Endothelial cell (in vitro differentiated cells): ENCODE results near the gene SMIM14. TPM values are rescaled to one million over a fixed set of nuclear protein-coding genes. Genes with fewer than 3 reads are reported as not detected.

Experiments
- DNase-seq: peaks from one replicate; pipeline ENCODE4 v3.0.0; 2021; ENCODE audit warnings: low spot score
- H3K27ac Mint-ChIP-seq: one replicate; pipeline ENCODE4 v1.8.0; 2021; ENCODE audit warnings: mixed read lengths, inconsistent platforms; ENCODE audit not compliant: unreplicated experiment
- H3K27me3 Mint-ChIP-seq: one replicate; pipeline ENCODE4 v1.8.0; 2021; ENCODE audit warnings: mild to moderate bottlenecking, moderate library complexity, mixed read lengths, inconsistent platforms; ENCODE audit not compliant: unreplicated experiment
- H3K36me3 Mint-ChIP-seq: one replicate; pipeline ENCODE4 v1.8.0; 2021; ENCODE audit warnings: mild to moderate bottlenecking, low read depth, mixed read lengths, inconsistent platforms; ENCODE audit not compliant: unreplicated experiment
- H3K4me1 Mint-ChIP-seq: one replicate; pipeline ENCODE4 v1.8.0; 2021; ENCODE audit warnings: mild to moderate bottlenecking, mixed read lengths, inconsistent platforms; ENCODE audit not compliant: unreplicated experiment
- H3K4me3 Mint-ChIP-seq: one replicate; pipeline ENCODE4 v1.8.0; 2021; ENCODE audit warnings: mild to moderate bottlenecking, mixed read lengths, inconsistent platforms; ENCODE audit not compliant: unreplicated experiment
- H3K9me3 Mint-ChIP-seq: one replicate; pipeline ENCODE4 v1.8.0; 2021; ENCODE audit warnings: mixed read lengths, inconsistent platforms; ENCODE audit not compliant: unreplicated experiment
- total RNA-seq: library from RNA; stranded (reverse); fragmentation: NEBNext Ultra II Directional; extraction: Animal tissue kit (Norgen Biotek cat#: 25700); gene quantifications from one replicate; pipeline ENCODE4 v1.2.1, GENCODE V29; 2021; ENCODE audit not compliant: unreplicated experiment
- TF ChIP-seq, protein P1 (sequence below): fragments of 200-600 bp; sonication (generic); IDR thresholded peaks from one replicate; pipeline ENCODE4 v1.5.0; 2021; ENCODE audit warnings: antibody characterized with exemption; ENCODE audit not compliant: unreplicated experiment

Gene SMIM14
- total RNA-seq, 1 donor from 2014 or later, result 19.4 TPM

DNA sequence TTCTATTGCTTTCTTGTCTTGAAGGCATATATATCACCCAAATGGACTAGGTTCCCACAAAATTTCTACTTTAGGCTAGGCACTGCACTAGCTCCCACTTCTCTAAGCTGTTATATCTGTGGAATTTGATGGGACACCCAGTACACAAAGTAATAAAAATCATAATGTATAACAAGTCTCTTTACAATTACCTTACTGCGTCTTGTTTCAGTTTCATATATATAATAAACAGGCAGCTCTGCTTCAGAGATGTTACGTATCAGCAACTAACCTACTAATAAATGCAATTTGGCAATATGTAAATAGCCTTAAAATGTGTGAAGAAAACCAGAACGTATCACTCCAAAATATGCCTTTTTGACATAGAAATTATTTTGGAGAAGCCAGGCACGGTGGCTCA is 69.5 kb downstream of the SMIM14 start:
- Mint-ChIP-seq H3K4me3 (no peak overlapping the region), H3K27me3 (no peaks in the 10 kb centered on the region), H3K36me3 (peaks cover 16% of the 10 kb centered on the region), H3K27ac (no peak overlapping the region), H3K4me1 (peaks cover 4% of the 10 kb centered on the region), H3K9me3 (no peaks in the 10 kb centered on the region)
- no peak for DNase-seq
- TF ChIP-seq, protein P1, sequence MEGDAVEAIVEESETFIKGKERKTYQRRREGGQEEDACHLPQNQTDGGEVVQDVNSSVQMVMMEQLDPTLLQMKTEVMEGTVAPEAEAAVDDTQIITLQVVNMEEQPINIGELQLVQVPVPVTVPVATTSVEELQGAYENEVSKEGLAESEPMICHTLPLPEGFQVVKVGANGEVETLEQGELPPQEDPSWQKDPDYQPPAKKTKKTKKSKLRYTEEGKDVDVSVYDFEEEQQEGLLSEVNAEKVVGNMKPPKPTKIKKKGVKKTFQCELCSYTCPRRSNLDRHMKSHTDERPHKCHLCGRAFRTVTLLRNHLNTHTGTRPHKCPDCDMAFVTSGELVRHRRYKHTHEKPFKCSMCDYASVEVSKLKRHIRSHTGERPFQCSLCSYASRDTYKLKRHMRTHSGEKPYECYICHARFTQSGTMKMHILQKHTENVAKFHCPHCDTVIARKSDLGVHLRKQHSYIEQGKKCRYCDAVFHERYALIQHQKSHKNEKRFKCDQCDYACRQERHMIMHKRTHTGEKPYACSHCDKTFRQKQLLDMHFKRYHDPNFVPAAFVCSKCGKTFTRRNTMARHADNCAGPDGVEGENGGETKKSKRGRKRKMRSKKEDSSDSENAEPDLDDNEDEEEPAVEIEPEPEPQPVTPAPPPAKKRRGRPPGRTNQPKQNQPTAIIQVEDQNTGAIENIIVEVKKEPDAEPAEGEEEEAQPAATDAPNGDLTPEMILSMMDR, result no peak

DNA sequence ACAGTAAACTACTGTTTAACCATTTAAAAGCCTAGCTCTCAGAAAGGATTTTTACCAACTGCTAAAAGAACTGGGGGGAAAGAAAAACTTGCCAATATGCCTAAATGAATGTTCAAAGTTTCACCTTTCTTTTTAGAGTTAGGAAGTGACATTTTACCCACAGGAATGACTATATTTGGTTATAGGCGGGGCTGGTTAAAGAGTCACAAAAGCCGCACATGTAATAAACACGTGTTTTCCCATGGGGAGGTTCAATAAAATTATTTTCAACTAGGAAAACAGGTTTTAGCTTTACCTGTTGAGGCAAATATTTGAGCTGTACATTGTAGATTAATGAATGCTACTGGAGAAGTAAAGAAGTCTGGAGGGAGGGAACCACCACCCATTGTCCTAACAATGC is 69.9 kb downstream of the SMIM14 start:
- H3K9me3 Mint-ChIP-seq, result no peaks in the 10 kb centered on the region
- H3K4me1 Mint-ChIP-seq, result peaks cover 4% of the 10 kb centered on the region
- H3K4me3 Mint-ChIP-seq, result no peak overlapping the region
- no peaks in the 10 kb centered on the region for H3K27me3 Mint-ChIP-seq
- DNase-seq, result no peak
- TF ChIP-seq, protein P1, result no peak
- no peak overlapping the region for H3K27ac Mint-ChIP-seq
- H3K36me3 Mint-ChIP-seq, result peaks cover 16% of the 10 kb centered on the region

DNA sequence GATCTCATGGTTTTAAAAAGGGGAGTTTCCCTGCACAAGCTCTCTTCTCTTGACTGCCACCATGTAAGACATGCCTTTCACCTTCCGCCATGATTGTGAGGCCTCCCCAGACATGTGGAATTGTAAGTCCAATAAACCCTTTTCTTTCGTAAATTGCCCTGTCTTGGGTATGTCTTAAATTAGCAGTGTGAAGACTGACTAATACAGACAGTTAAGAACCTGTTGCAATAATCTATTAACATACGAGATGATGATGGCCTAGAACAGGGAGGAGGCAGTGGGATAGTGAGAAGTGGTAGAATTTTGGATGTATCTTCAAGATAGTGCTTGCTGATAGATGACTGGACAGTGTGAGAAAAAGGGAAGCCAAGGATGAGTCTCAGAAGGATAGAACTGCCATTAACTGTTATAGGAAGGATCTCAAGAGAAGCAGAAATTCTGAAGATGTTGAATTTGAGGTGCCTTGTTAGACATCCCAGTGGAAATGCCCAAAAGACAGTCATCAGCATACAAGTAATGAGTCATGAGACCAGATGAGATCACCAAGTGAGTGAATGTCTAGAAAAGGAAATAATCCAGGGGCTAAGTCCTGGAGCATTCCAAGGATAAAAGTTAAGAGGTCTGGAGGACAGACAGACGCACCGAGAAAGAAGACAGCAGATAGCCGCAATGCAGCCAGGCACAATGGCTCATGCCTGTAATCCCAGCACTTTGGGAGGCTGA is 72.6 kb downstream of the SMIM14 start:
- no peak overlapping the region for H3K27ac Mint-ChIP-seq
- TF ChIP-seq, protein P1, result no peak
- no peak for DNase-seq
- H3K4me1 Mint-ChIP-seq, result peaks cover 4% of the 10 kb centered on the region
- H3K4me3 Mint-ChIP-seq, result no peak overlapping the region
- H3K27me3 Mint-ChIP-seq, result no peaks in the 10 kb centered on the region
- peaks cover 22% of the 10 kb centered on the region for H3K36me3 Mint-ChIP-seq
- no peaks in the 10 kb centered on the region for H3K9me3 Mint-ChIP-seq

DNA sequence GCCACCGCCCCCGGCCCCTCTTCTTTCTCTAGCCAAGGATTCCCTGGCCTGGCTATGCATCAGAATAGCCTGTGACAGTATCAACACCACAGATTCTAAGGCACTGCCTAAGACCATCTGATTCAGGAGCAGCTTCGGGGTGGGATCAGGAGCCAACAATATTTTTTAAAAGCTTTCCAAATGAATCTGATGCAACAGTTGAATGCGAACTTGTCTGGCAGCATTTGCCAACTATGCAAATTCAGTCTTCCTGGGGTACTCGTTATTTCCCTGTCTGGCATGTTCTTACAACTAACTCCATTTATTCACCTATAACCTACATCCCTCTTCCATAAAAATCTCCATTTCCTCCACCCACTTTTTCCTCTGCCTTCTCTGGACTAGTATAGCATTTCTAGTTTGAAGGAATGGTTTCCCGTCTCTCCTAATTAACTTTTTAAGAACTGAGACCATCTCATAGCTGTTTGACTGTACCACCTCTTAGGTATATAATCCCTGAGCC is 75.3 kb downstream of the SMIM14 start:
- Mint-ChIP-seq H3K4me3 (no peak overlapping the region), H3K36me3 (peaks cover 22% of the 10 kb centered on the region), H3K4me1 (peaks cover 14% of the 10 kb centered on the region), H3K9me3 (no peaks in the 10 kb centered on the region), H3K27ac (no peak overlapping the region), H3K27me3 (peaks cover 1% of the 10 kb centered on the region)
- TF ChIP-seq, protein P1, result no peak
- no peak for DNase-seq

DNA sequence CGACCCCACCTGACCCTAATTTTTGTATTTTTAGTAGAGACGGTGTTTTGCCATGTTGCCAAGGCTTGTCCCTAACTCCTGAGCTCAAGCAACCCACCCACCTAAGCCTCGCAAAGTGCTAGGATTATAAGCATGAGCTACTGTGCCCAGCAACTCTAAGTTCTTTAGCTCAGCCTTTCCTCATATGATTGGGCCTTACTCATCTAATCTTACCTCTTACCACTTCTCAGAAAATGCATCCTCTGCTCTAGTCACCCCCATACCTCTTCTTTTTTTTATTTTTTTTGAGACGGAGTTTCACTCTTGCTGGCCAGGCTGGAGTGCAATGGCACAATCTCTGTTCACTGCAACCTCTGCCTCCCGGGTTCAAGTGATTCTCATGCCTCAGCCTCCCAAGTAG is 75.9 kb downstream of the SMIM14 start:
- Mint-ChIP-seq H3K4me1 (peaks cover 15% of the 10 kb centered on the region), H3K9me3 (no peaks in the 10 kb centered on the region), H3K27ac (no peak overlapping the region), H3K27me3 (peaks cover 2% of the 10 kb centered on the region), H3K36me3 (peaks cover 22% of the 10 kb centered on the region), H3K4me3 (no peak overlapping the region)
- DNase-seq, result no peak
- TF ChIP-seq, protein P1, result no peak
